Stimulated activated naive CD4-positive, alpha-beta T cell treated with Interleukin-2 at 50 U/mL for 16 hours (primary cell): ENCODE data around the gene APLN.

Experiments
- DNase-seq: peaks from one replicate; lab custom pipeline; 2025; lab: John Stamatoyannopoulos, UW

APLN gene

GRCh38 chrX:129661369-129661768 lies 6.6 kb upstream of the APLN start:
- no peak for DNase-seq

GRCh38 chrX:129659861-129660260 lies 5.1 kb upstream of the APLN start:
- DNase-seq, result no peak

- no peak for DNase-seq
These were observed 4.4 kb upstream of the APLN start for GRCh38 chrX:129659141-129659540.

GRCh38 chrX:129658429-129658828 lies 3.7 kb upstream of the APLN start:
- no peak for DNase-seq

- DNase-seq, result no peak
These were observed 942 bp upstream of the APLN start for GRCh38 chrX:129655547-129656249.

- no peak for DNase-seq
These were observed 645 bp downstream of the APLN start for GRCh38 chrX:129653971-129654651.

GRCh38 chrX:129653181-129653970 lies 1.4 kb downstream of the APLN start:
- DNase-seq, result no peak

GRCh38 chrX:129652565-129653169 lies 2.1 kb downstream of the APLN start:
- DNase-seq, result no peak

- DNase-seq, result no peak
These were observed 2.8 kb downstream of the APLN start for GRCh38 chrX:129651756-129652564.

- no peak for DNase-seq
These were observed 3.8 kb downstream of the APLN start for GRCh38 chrX:129650821-129651510.

- DNase-seq, result no peak
These were observed 4.5 kb downstream of the APLN start for GRCh38 chrX:129650183-129650689.

GRCh38 chrX:129649268-129650182 lies 5.2 kb downstream of the APLN start:
- no peak for DNase-seq

GRCh38 chrX:129648514-129649267 lies 6.1 kb downstream of the APLN start:
- no peak for DNase-seq

- no peak for DNase-seq
These were observed 7.0 kb downstream of the APLN start for GRCh38 chrX:129647418-129648410.

- no peak for DNase-seq
These were observed 8.0 kb downstream of the APLN start for GRCh38 chrX:129646566-129647417.

- DNase-seq, result no peak
These were observed 12.1 kb downstream of the APLN start for GRCh38 chrX:129642641-129643040.

- DNase-seq, result no peak
These were observed 12.8 kb downstream of the APLN start for GRCh38 chrX:129641941-129642340.
